AG10803 (cell line): ENCODE data around the gene ETFBKMT.

Experiments used
- DNase-seq: peaks from one replicate; pipeline ENCODE4 v3.0.0; 2010; ENCODE audit warnings: low read depth
- H3K4me3 ChIP-seq: 2 replicates; pipeline ENCODE4 v1.5.1; 2011; ENCODE audit warnings: mild to moderate bottlenecking, low read length, control low read depth
- TF ChIP-seq, protein P1 (sequence below): conservative IDR thresholded peaks from 2 replicates; pipeline ENCODE4 v1.5.1; 2011; ENCODE audit warnings: mild to moderate bottlenecking, low read length, control low read depth, inconsistent platforms

Gene ETFBKMT, protein sequence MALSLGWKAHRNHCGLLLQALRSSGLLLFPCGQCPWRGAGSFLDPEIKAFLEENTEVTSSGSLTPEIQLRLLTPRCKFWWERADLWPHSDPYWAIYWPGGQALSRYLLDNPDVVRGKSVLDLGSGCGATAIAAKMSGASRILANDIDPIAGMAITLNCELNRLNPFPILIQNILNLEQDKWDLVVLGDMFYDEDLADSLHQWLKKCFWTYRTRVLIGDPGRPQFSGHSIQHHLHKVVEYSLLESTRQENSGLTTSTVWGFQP

DNA sequence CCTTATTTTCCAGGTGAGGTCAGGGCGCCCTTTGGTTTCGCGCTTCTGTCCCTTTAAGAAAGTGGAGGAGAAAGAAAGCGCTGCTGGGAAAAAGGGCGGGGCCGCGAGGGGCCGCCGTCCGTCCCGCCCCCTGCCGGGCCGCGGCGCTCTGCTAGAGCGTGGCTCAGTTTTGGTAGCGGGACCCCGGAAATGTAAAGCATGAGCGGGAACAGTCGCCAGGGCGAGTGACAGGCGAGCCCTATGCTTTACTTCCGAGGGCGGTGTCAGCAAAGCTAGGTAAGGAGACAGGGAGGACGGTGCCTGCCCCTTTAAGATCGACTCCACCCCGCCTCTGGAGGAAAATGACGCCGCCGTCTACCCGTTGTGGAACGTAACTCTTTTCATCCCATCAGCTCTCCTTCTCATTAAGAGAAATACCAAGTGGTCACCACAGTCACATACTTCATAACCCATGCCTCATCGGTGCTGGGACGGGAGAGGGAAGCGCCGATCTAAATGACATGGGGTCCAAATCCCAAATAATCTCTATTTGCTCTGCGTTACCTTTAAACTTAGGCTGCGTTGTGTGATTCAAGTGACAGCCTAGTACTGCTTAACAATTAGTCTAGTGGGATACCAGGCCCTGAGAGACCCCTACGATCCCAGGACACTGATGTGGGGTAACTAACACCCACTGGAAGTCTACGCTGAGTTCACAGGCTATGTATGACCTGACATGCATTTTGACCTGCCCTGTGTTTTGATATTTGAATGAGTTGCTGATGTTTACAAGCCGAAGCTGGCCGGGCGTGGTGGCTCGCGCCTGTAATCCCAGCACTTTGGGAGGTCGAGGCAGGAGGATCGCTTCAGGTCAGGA, at the start of gene ETFBKMT:
TSS of gene ETFBKMT (plus strand) at position 602 of the 856 bp plus-strand sequence. CDS start 2,266 bp downstream, outside the sequence.
- DNase-seq, result peak; percentile 83
- TF ChIP-seq, protein P1, sequence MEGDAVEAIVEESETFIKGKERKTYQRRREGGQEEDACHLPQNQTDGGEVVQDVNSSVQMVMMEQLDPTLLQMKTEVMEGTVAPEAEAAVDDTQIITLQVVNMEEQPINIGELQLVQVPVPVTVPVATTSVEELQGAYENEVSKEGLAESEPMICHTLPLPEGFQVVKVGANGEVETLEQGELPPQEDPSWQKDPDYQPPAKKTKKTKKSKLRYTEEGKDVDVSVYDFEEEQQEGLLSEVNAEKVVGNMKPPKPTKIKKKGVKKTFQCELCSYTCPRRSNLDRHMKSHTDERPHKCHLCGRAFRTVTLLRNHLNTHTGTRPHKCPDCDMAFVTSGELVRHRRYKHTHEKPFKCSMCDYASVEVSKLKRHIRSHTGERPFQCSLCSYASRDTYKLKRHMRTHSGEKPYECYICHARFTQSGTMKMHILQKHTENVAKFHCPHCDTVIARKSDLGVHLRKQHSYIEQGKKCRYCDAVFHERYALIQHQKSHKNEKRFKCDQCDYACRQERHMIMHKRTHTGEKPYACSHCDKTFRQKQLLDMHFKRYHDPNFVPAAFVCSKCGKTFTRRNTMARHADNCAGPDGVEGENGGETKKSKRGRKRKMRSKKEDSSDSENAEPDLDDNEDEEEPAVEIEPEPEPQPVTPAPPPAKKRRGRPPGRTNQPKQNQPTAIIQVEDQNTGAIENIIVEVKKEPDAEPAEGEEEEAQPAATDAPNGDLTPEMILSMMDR, result peak; percentile 36
- H3K4me3 ChIP-seq, result peak within 1 kb of the TSS; percentile 94

DNA sequence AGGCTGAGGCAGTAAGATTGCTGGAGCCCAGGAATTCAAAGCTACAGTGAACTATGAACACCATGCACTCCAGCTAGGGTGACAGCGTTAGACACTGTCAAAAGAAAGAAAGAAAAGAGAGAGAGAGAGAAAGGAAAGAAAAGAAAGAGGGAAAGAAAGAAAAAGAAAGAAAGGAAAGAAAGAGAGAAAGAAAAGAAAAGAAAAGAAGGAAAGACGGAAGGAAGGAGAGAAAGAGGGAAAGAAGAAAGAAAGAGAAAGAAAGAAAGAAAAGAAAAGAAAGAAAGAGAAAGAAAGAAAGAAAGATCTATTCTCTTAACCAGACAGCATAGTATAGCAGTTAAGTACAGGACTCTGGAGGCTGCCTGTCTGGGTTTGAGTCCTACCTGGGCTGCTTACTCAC, 46.7 kb upstream of the ETFBKMT start:
- TF ChIP-seq, protein P1, result no peak
- DNase-seq, result no peak
- H3K4me3 ChIP-seq, result no peak overlapping the region

DNA sequence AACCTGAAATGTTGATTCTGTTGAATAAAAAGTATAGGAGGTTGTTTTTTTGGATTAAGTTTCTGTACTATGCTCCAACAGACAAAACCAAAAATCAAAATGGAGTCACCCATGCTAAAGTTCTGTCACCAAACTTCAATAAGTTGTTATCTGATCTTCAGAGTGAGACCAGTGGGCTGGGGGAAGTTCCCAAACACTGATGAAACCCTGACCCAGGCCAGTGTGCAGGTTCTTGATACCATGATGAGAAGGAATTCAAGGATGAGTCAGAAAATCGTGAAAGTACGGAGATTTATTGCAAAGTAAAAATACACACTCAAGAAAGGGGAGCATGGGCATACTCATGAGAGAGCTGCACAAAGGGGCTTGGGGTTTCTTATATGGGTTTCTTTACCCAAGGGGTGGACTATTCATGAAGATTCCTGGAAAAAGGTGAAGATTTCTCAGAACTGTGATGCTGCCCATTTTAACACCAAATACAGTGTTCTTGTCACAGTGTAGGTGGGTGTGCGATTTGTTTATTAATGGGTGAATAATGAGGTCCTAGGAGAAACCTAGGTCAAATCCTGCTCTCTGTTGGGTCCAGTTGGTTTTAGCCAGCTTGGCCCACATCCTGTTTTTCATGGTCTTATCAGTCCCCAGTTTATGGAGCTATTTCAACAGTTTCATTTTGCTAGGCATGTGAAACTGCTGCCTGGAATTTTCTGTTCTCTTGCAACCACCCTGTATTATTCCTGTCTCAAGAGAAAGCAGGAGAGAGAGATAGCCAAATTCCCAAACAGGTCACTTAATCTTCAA, 41.1 kb upstream of the ETFBKMT start:
- peak; percentile 6 for DNase-seq
- H3K4me3 ChIP-seq, result no peak overlapping the region
- TF ChIP-seq, protein P1, result no peak

DNA sequence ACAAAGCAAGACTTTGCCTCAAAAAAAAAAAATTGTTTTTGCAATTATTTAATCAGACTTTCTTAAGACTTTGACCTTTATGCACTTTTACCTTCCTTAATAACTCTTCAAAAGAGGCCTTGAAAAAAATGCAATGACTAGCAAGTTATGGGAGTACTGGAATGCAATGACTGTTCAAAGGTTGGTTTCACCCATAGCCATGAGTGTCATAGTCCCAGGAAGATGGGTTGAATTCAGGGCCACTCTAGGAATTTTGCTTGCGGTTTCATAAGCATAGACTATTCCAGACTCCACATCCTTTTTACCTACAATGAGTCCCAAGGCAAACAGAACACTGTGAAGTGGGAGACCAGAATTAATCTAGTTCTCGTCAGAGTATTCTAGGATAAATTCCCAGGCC, 39.2 kb upstream of the ETFBKMT start:
- no peak overlapping the region for H3K4me3 ChIP-seq
- TF ChIP-seq, protein P1, result no peak
- peak; percentile 25 for DNase-seq

DNA sequence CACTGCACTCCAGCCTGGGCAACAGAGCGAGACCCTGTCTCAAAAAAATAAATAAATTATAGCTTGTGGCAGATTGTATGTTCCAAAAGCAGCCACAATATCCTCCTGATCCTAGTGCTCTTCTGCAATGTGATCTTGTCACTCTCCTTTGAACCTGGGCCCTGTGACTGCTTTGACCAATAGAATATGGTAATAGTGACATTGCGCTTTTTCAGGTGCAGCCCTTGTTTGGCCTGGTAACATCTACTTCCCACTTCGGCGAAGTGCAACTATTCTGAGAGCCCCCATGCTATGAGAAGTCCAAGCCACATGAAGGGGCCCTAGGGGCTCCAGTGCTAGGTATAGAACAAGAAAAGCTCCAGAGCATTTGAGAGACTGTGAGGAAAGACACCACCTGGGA, 37.5 kb upstream of the ETFBKMT start:
- TF ChIP-seq, protein P1, result no peak
- DNase-seq, result no peak
- H3K4me3 ChIP-seq, result no peak overlapping the region

DNA sequence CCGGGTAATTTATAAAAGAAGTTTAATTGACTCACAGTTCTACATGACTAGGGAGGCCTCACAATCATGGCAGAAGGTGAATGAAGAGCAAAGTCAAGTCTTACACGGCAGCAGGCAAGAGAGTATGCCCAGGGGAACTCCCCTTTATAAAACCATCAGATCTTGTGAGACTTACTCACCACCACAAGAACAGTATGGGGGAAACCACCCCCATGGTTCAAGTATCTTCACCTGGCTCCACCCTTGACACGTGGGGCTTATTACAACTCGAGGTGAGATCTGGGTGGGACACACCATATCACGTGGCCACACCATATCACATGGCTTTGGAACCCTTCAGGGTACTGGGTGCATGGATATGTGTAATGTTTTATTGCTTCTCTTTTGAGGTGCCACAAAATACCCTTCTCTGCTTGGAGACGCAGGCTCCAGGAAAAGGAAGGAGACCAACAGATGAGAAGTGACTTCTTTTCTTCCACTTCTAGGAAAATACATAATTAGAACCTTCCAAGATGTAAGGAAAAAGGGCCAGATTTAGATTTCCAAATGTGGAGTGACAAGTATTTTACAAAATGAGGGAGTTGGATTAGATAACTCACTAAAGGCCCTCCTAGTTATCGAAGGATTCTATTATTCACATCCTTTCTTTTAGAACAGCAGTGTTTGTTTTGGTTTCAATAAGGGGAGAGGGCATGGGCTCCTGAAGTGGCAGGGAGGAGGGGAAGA, 33.1 kb upstream of the ETFBKMT start:
- DNase-seq, result no peak
- TF ChIP-seq, protein P1, result no peak

More for the DNA sequence above, 33.1 kb upstream of the ETFBKMT start:
- H3K4me3 ChIP-seq, result no peak overlapping the region
